Ovary (tissue), 9 donors: ENCODE results near the gene PRELID3B. TPM values are rescaled to one million over a fixed set of nuclear protein-coding genes. Genes with fewer than 3 reads are reported as not detected.
"Not testable (repeated sequence)": the region's sequence is repeated elsewhere in the genome, so short reads cannot be mapped to it uniquely, and the experiment has no call there.

ENCODE experiments used
- DNase-seq, 5 donors: peaks; one replicate each; pipeline ENCODE4 v3.0.0-alpha.2; 2019 to 2020
- H3K27ac ChIP-seq, 2 donors: fragments of 200-600 bp; one replicate each; pipeline versions ENCODE4 v1.5.1 to v1.8.0; 2019 to 2022
- H3K27me3 ChIP-seq: fragments of 200-600 bp; one replicate; pipeline ENCODE4 v1.8.0; 2022
- H3K36me3 ChIP-seq: fragments of 200-600 bp; sonication (generic); one replicate; pipeline ENCODE4 v1.5.1; 2019
- H3K4me1 ChIP-seq: one replicate; pipeline ENCODE4 v1.8.1; 2013; ENCODE audit warnings: mild to moderate bottlenecking, moderate library complexity; ENCODE audit not compliant: insufficient read depth
- H3K4me3 ChIP-seq: fragments of 200-600 bp; sonication (generic); one replicate; pipeline ENCODE4 v1.5.1; 2017
- H3K9me3 ChIP-seq, 2 donors: fragments of 200-600 bp in 1 of 2; sonication (generic) in 1 of 2; one replicate each; pipeline versions ENCODE4 v1.5.1 to v1.8.1; 2013 to 2019; ENCODE audit warnings: mild to moderate bottlenecking in 1 of 2, moderate library complexity in 1 of 2
- CTCF ChIP-seq, 3 donors: fragments of 450-650 bp in 2 of 3; fragments of 200-600 bp in 1 of 3; IDR thresholded peaks; one replicate each; pipeline versions ENCODE4 v1.5.1 to v1.8.0; 2016 to 2022; ENCODE audit warnings: antibody characterized with exemption in 3 of 3, mild to moderate bottlenecking in 1 of 3
- EP300 ChIP-seq: sonication (generic); formaldehyde crosslinking; IDR thresholded peaks from one replicate; pipeline ENCODE4 v1.6.1; 2017; ENCODE audit warnings: antibody characterized with exemption
- POLR2A ChIP-seq: fragments of 450-650 bp; IDR thresholded peaks from one replicate; pipeline ENCODE4 v1.6.1; 2017; ENCODE audit warnings: antibody characterized with exemption, mild to moderate bottlenecking, moderate library complexity
- WGBS, 3 donors: extraction: QIAGEN DNeasy Blood & Tissue Kit in 1 of 3; methylation state at CpG; one replicate each; pipeline versions ENCODE4 v1.1.5 to v1.1.7; 2013 to 2017; 5-methylcytosine and 5-hydroxymethylcytosine counted together
- intact Hi-C, 4 donors: fragments of 100-400 bp; cut with DNase I; formaldehyde crosslinking; loops; one replicate each; pipeline versions ENCODE4 v1.11.0 to v1.15.1; 2022 to 2023
- polyA plus RNA-seq, 2 donors: library from polyadenylated mRNA; stranded (reverse); fragments of 200-250 nt in 1 of 2; fragments of 350-450 nt in 1 of 2; fragmentation: Illumina TruSeq in 1 of 2; extraction: RNeasy Lipid Tissue Mini Kit (QIAGEN cat#74804) in 1 of 2; gene quantifications; one replicate each; pipeline ENCODE4 v1.2.3, GENCODE V29; 2013 to 2014
- total RNA-seq, 7 donors: library from RNA; depleted of rRNA in 2 of 7; stranded (reverse); fragments of >200 nt in 2 of 7; fragmentation: NEBNext Ultra II Directional in 3 of 7; extraction: Animal tissue kit (Norgen Biotek cat#: 25700) in 3 of 7; gene quantifications; one replicate each; pipeline versions ENCODE4 v1.1.0 to v1.2.4, GENCODE V29; 2016 to 2023
- donor health status: DM: no; HTN: no; CAD: no; lungs with moderate emphysema.
- donor health status: DM: no; HTN: no; CAD: no.
- donor health status: Bipolar disorder and iron deficiency.
- donor health status: DM: yes; HTN: yes; CAD: no.
- donor health status: DM: no; HTN: no; CAD: no.
- donor health status: DM: yes; HTN: yes; CAD: no.

The PRELID3B gene
- total and polyA plus RNA-seq, 9 donors, result 16.8 to 40.8 (median 29.2) TPM

- H3K36me3 ChIP-seq, result no peaks in the 10 kb centered on the region
- H3K4me1 ChIP-seq, result peaks cover 7% of the 10 kb centered on the region
- no peak for DNase-seq
- no peak for TF ChIP-seq POLR2A
- no peak for TF ChIP-seq EP300
- TF ChIP-seq CTCF (IDR thresholded peaks at IDR 0.05), result no peak
- H3K4me3 ChIP-seq, result no peak overlapping the region
- no peaks in the 10 kb centered on the region for H3K27me3 ChIP-seq
- intact Hi-C loops, result no loop called here
- H3K9me3 ChIP-seq, result no peaks in the 10 kb centered on the region
- no peak overlapping the region for H3K27ac ChIP-seq
- 75 to 77% (median 77%) methylated on average over 13 of the region's 13 CpGs for WGBS, 3 donors
These were observed 28.5 kb downstream of the PRELID3B start for GRCh38 chr20:59013959-59014608.

GRCh38 chr20:59013031-59013951 is 29.3 kb downstream of the PRELID3B start:
- no peak for DNase-seq
- H3K4me3 ChIP-seq, result no peak overlapping the region
- intact Hi-C loops, result no loop called here
- no peaks in the 10 kb centered on the region for H3K9me3 ChIP-seq
- H3K36me3 ChIP-seq, result no peaks in the 10 kb centered on the region
- TF ChIP-seq EP300 (no peak), POLR2A (no peak), CTCF (IDR thresholded peaks at IDR 0.05) (no peak)
- WGBS, 3 donors, result 84 to 86% (median 85%) methylated on average over 17 of the region's 17 CpGs
- H3K27me3 ChIP-seq, result no peaks in the 10 kb centered on the region
- peaks cover 7% of the 10 kb centered on the region for H3K4me1 ChIP-seq
- no peak overlapping the region for H3K27ac ChIP-seq

GRCh38 chr20:59011874-59012157 is 30.8 kb downstream of the PRELID3B start:
- H3K27ac ChIP-seq, intact Hi-C loops, H3K4me1 ChIP-seq, H3K36me3 ChIP-seq, H3K4me3 ChIP-seq, H3K27me3 ChIP-seq, DNase-seq, H3K9me3 ChIP-seq: not testable (repeated sequence)
- 87 to 93% (median 92%) methylated on average over 3 of the region's 3 CpGs for WGBS, 3 donors

- no peaks in the 10 kb centered on the region for H3K36me3 ChIP-seq
- no peak overlapping the region for H3K4me3 ChIP-seq
- H3K27me3 ChIP-seq, result no peaks in the 10 kb centered on the region
- no peak for TF ChIP-seq CTCF (IDR thresholded peaks at IDR 0.05)
- TF ChIP-seq EP300, result no peak
- no peak for TF ChIP-seq POLR2A
- WGBS, 3 donors, result 57 to 63% (median 62%) methylated on average over 17 of the region's 17 CpGs
- no peaks in the 10 kb centered on the region for H3K9me3 ChIP-seq
- no peak overlapping the region for H3K27ac ChIP-seq
- intact Hi-C loops, result no loop called here
- DNase-seq, result no peak
- H3K4me1 ChIP-seq, result peaks cover 3% of the 10 kb centered on the region
These were observed 31.4 kb downstream of the PRELID3B start for GRCh38 chr20:59010995-59011873.
